ENCODE measurements around the gene FRMD6.
"Not testable (repeated sequence)": the region's sequence is repeated elsewhere in the genome, so short reads cannot be mapped to it uniquely, and the experiment has no call there.

Gene FRMD6

DNA sequence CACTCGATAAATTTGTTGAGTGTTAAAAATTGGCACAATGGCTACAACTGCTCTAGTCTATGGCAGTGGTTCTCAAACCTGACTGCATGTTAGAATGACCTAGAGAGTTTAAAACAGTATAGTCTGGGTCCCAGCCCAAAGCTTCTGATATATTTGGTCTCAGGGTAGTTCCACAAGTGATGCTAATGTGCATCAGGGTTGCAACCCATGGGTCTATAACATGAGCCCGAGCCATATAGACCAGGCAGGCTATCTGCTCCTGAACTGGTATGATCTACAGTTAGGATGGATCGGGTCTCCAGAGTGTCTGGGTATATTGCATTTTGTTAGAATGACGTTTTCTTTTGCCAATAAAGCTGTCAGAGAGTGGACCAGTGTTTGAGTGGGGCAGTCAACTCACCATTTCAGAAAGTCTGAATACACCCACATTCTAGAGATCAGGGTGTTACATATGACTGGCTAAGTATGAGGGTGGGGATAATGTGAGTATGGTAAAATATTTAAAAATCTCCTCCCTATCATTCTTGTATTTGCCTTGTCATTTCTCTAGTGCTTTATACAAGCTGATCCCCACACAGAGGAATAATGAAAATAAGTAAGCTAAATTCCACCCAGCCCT is 80.9 kb downstream of the FRMD6 start:
- no peak for DNase-seq
- TF ChIP-seq POLR2A (IDR thresholded peaks at IDR 0.05; ENCODE audit: low read length), result no peak
- no peak for TF ChIP-seq GATA1 (IDR thresholded peaks at IDR 0.05; ENCODE audit: low read depth, low read length)

DNA sequence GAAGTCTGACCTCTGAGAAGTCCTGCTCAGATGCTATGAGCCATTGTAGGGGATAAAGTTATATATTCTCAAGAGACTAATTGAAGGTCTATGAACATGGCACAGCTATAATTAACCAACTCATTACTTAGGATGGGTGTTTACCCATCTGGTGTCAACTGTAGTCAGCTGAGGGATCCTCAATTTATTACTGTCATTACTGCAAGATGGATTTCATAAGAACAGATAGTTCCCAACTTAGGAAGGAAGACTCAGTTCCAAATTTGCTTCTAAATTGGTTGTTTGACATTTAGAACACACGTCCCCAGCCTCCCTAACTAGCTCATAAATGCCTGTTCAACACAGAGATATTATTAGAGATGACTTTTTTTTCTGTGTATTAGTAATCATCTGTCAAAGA is 81.4 kb downstream of the FRMD6 start:
- no peak for DNase-seq
- TF ChIP-seq GATA1 (IDR thresholded peaks at IDR 0.05; ENCODE audit: low read depth, low read length) (no peak), POLR2A (IDR thresholded peaks at IDR 0.05; ENCODE audit: low read length) (no peak)

DNA sequence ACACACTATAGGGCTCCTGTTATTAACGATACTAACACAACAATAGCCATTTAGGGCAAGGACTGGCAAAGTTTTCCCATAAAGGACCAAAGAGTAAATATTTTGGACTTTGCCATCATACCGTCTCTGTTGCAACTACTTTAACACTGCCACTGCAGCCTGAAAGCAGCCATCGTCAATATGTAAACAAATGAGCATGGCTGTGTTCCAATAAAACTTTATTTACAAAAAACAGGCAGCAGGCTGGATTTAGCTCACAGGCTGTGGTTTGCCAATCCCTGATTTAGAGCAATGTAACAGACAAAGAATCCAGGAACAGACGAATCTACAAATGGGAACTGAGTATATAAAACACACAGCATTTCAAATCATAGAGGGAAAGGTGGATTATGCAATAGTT is 84.1 kb downstream of the FRMD6 start:
- TF ChIP-seq POLR2A (IDR thresholded peaks at IDR 0.05; ENCODE audit: low read length), result no peak
- no peak for TF ChIP-seq GATA1 (IDR thresholded peaks at IDR 0.05; ENCODE audit: low read depth, low read length)
- no peak for DNase-seq

DNA sequence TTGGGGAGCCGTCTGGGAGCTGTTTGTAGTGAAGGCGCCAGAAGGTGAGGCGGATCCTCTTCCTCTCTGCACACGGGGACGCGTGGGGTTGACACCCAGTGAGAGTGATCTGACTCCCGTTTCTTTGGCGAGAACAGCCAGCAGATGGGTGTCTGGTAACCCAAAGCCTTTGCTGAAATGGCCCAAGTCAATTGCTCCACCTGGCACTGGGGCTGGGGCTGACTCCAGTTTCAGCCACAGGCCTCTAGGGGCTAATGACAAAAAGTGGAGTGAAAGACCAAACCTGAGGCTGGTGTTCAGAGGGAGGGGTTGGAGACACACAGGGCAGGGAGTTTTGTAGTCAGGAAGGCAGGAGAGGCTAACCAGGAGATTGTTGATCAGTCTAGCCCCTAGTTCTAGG is 87.0 kb downstream of the FRMD6 start:
- TF ChIP-seq POLR2A (IDR thresholded peaks at IDR 0.05; ENCODE audit: low read length) (no peak), GATA1 (IDR thresholded peaks at IDR 0.05; ENCODE audit: low read depth, low read length) (no peak)
- DNase-seq, result no peak

DNA sequence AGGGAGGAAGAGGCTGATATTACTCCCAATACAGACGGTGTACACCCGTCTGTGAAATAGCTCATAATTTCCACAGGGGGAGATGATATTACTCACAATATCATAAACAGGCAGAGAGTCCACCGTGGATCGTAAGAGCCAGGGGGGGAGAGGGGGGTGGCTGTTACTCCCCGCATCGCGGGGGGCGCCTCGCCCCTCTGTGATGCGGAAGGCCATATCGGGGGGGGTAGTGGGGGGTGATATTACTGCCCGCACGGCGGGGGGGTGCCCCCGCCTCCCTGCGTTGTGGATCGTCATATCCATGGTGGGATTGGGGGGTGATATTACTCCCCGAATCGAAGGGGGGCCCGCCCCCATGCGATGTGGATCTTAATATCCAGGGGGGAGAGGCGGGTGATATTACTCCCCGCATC is 91.9 kb downstream of the FRMD6 start:
- DNase-seq, result no peak
- TF ChIP-seq GATA1 (IDR thresholded peaks at IDR 0.05; ENCODE audit: low read depth, low read length), result no peak
- TF ChIP-seq POLR2A (IDR thresholded peaks at IDR 0.05; ENCODE audit: low read length), result no peak

DNA sequence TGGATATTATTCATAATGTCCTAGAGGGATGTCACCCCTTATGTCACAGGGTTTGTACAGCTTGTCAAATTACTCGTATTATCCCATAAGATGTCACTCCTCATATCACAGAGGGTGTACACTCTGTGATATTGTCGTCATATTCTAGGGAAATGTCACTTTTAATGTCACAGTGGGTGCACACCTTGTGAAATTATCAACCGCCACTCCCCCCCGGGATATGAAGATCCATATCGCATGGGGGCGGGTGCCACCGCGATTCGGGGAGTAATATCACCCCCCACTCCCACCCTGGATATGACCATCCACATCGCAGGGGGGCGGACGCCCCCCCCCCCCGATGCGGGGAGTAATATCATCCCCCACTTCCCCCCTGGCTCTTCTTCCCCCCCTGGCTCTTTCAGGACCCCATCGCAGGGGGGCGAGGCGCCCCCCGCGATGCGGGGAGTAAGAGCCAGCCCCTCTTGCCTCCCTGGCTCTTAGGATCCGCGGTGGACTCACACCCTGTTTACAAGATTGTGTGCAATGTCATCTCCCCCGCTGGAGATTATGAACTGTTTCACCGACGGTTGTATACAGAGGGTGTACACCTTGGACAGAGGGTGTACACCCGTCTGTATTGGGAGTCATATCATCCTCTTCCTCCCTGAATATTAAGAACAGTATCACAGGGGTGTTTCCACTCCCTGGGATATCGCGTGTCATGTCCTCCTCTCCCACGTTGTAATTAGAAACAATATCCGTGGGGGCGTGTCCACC is 92.8 kb downstream of the FRMD6 start:
- TF ChIP-seq GATA1 (IDR thresholded peaks at IDR 0.05; ENCODE audit: low read depth, low read length), result no peak
- TF ChIP-seq POLR2A (IDR thresholded peaks at IDR 0.05; ENCODE audit: low read length), result no peak
- no peak for DNase-seq

DNA sequence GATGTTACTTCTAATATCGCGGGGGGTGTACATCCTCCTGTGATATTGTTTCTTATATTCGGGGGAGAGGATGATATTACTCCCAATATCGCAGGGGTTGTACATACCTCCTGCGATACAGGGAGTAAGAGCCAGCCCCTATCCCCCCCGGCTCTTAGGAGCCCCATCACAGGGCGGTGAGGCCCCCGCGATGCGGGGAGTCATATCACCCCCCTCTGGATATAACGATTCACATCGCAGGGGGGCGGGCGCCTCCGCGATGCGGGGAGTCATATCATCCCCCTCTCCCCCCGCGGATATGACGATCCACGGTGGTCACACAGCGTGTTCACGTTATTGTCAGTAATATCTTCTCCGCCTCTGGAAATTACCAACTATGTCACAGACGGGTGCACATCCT is 95.1 kb downstream of the FRMD6 start:
- DNase-seq, result not testable (repeated sequence)

- TF ChIP-seq POLR2A (IDR thresholded peaks at IDR 0.05; ENCODE audit: low read length) (no peak), GATA1 (IDR thresholded peaks at IDR 0.05; ENCODE audit: low read depth, low read length) (no peak)
- no peak for DNase-seq
These were observed 98.8 kb downstream of the FRMD6 start for GRCh38 chr14:51750542-51750941.

DNA sequence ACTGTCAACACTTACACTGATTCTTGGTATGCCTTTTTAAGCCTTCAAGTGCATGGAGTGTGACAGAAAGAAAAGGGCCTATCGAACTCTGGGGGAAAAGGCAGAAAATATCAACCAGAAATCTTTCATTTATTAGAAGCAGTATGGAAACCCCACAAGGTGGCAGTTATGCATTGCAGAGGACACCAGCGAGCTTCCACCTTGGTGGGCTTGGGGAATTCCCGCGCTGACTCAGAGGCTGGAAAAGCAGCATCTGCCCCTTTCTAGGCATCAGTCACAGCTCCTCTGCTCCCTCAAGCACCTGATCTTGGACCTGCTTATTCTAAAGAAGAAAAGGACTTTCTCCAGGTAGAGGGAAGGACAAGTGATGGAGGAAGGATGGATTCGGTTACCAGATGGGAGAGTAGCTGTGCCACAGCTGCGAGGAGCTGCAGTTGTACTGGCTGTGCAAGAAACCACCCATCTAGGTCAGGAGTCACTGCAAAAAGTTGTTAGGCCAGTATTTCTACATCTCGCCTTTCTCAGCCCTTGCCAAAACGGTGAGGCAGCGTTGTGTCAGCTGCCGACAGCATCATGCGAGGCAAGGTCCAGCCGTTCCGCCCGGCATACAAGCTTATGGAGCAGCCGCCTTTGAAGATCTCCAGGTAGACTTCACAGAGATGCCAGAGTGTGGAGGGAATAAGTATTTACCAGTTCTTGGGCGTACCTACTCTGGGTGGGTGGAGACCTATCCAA is 100.1 kb downstream of the FRMD6 start:
- DNase-seq, result not testable (repeated sequence)

- not testable (repeated sequence) for DNase-seq
These were observed 106.0 kb downstream of the FRMD6 start for GRCh38 chr14:51757756-51758155.

DNA sequence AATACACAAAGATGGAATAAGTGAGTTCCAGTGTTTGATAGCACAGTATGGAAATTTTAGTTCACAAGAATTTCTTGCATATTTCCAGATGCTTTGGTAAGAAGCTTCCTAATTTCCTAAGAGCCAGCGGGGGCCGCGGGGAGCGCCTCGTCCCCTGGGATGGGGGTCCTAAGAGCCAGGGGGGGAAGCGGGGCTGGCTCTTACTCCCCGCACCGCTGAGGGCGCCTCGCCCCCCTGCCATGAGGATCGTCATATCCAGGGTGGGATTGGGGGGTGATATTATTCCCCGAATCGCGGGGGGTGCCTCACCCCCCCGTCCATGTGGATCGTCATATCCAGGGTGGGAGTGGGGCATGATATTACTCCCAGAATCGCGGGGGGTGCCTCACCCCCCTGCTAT is 108.2 kb downstream of the FRMD6 start:
- DNase-seq, result no peak

GRCh38 chr14:51765726-51766125 is 114.0 kb downstream of the FRMD6 start:
- not testable (repeated sequence) for DNase-seq

More for the DNA sequence above, 108.2 kb downstream of the FRMD6 start:
- TF ChIP-seq POLR2A (IDR thresholded peaks at IDR 0.05; ENCODE audit: low read length) (no peak), GATA1 (IDR thresholded peaks at IDR 0.05; ENCODE audit: low read depth, low read length) (no peak)

- DNase-seq, result not testable (repeated sequence)
These were observed 114.9 kb downstream of the FRMD6 start for GRCh38 chr14:51766586-51766985.

DNA sequence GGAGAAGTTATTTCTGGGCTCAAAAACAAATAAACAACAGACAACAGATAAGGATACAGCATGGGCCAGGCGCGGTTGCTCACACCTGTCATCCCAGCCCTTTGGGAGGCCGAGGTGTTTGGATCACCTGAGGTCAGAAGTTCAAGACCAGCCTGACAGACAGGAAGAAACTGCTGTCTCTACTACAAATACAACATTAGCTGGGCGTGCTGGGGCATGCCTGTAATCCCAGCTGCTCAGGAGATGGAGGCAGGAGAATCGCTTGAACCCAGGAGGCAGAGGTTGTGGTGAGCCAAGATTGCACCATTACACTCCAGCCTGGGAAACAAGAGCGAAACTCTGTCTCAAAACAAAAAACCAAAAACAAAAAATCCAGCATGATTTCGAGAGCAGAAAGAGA is 117.6 kb downstream of the FRMD6 start:
- DNase-seq, result not testable (repeated sequence)

- no peak for DNase-seq
- TF ChIP-seq GATA1 (IDR thresholded peaks at IDR 0.05; ENCODE audit: low read depth, low read length), result no peak
- no peak for TF ChIP-seq POLR2A (IDR thresholded peaks at IDR 0.05; ENCODE audit: low read length)
These were observed 122.5 kb downstream of the FRMD6 start for GRCh38 chr14:51774209-51774608.

Measured in erythroblast (primary cell).